Measurements from ENCODE around the gene AURKA.
A peak's percentile ranks its signal among the peaks of the same experiment; 100 is the strongest.
"Not testable (repeated sequence)": the region's sequence is repeated elsewhere in the genome, so short reads cannot be mapped to it uniquely, and the experiment has no call there.

The AURKA gene

DNA sequence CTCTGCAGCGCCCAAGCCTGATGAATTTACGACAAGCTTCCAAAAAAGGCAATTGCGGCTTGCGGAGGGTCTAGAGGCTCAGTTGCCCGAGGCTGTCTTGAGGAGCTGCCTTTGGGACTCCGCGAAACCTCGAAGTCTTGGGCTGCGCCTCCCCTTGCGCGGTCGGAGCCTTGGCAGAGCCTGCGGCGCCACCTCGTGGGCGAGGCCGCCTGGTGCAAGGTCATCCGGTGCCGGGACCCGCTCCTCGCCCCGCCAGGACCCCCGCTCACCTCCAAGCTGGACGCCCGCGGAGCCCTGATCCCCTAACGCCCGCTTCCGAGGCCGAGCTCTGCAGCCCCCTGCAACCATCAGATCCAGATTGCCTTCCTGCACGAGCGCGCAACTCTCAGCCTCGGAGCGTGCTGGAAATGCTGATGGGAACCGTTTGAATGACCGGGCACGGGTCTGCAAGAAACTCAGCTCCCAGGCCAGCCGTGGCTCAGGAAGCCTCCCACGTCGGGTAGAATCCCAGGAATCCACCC lies 48.1 kb downstream of the AURKA start:
- Histone ChIP-seq H3K4me3 (ENCODE audit: low read length) (peak overlapping the region; percentile 44), H3K27me3 (ENCODE audit: insufficient read depth, low read length) (peaks cover 51% of the 10 kb centered on the region), H3K9me3 (ENCODE audit: insufficient read depth, low read depth, low read length) (no peaks in the 10 kb centered on the region), H3K4me1 (ENCODE audit: insufficient read depth, low read length) (peaks cover 15% of the 10 kb centered on the region), H3K36me3 (ENCODE audit: insufficient read depth, low read length) (no peaks in the 10 kb centered on the region), H3K27ac (ENCODE audit: low read depth, low read length) (no peak overlapping the region), H3K9ac (ENCODE audit: low read depth, low read length) (no peak overlapping the region)
- WGBS, result 4% methylated on average over 41 of the region's 41 CpGs

DNA sequence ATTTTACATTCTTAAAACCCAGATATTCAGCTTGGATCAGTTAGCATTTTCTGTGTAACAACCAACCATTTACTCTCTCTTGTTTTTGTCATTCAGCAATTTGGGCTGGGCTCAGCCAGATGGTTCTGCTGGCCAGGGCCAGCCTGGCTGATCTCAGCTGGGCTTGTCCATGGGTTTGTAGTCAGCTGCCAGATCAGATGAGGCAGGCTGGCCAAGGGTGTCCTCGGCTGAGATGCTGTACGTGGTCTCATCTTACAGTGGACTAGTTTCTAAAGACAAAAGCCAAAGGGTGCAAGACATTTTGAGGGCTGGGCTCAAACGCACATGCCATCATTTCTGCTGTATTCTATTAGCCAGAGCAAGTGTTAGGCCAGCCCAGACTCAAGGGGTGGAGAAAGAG lies 49.2 kb downstream of the AURKA start:
- H3K4me3 ChIP-seq (ENCODE audit: low read length), result no peak overlapping the region
- no peak overlapping the region for H3K9ac ChIP-seq (ENCODE audit: low read depth, low read length)
- H3K27me3 ChIP-seq (ENCODE audit: insufficient read depth, low read length), result peaks cover 43% of the 10 kb centered on the region
- H3K36me3 ChIP-seq (ENCODE audit: insufficient read depth, low read length), result no peaks in the 10 kb centered on the region
- 78% methylated on average over 3 of the region's 3 CpGs for WGBS
- H3K4me1 ChIP-seq (ENCODE audit: insufficient read depth, low read length), result peaks cover 4% of the 10 kb centered on the region; the same call in 1 of the 2 replicates
- H3K9me3 ChIP-seq (ENCODE audit: insufficient read depth, low read depth, low read length), result 0 out of 2 replicates have a peak, but pooled peaks cover 2% of the 10 kb centered on the region
- H3K27ac ChIP-seq (ENCODE audit: low read depth, low read length), result no peak overlapping the region

DNA sequence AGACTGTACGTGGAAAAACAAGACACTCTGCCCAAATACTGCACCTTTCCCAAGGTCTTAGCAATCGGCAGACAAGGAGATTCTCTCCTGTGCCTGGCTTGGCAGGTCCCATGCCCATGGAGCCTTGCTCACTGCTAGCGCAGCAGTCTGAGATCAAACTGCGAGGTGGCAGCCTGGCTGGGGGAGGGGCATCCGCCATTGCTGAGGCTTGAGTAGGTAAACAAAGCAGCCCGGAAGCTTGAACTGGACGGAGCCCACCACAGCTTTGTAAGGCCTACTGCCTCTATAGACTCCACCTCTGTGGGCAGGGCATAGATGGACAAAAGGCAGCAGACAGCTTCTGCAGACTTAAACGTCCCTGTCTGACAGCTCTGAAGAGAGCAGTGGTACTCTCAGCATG lies 55.3 kb downstream of the AURKA start:
- not testable (repeated sequence) for H3K4me3 ChIP-seq (ENCODE audit: low read length); H3K27me3 ChIP-seq (ENCODE audit: insufficient read depth, low read length); H3K27ac ChIP-seq (ENCODE audit: low read depth, low read length); H3K36me3 ChIP-seq (ENCODE audit: insufficient read depth, low read length); H3K9ac ChIP-seq (ENCODE audit: low read depth, low read length); H3K4me1 ChIP-seq (ENCODE audit: insufficient read depth, low read length)
- 84% methylated on average over 8 of the region's 8 CpGs for WGBS
- H3K9me3 ChIP-seq (ENCODE audit: insufficient read depth, low read depth, low read length), result peaks cover 48% of the 10 kb centered on the region

DNA sequence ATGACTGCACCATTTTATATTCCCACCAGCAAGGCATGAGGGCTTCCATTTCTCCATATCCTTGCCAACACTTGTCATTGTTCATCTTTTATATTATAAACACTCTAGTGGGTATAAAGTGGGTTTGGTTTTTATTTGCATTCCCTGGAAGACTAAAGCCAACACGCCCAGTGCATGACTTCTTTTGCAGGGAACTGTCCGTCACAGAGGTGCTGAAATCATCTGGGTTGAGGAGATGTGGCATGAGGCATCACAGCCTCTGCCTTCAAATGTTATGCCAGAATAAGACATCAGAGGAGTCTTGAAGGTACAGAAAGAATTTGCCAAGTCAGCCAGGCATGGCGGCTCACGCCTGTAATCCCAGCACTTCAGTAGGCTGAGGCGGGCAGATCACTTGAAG lies 63.2 kb downstream of the AURKA start:
- H3K36me3 ChIP-seq (ENCODE audit: insufficient read depth, low read length), result no peaks in the 10 kb centered on the region
- H3K4me3 ChIP-seq (ENCODE audit: low read length), result no peak overlapping the region
- H3K9ac ChIP-seq (ENCODE audit: low read depth, low read length), result no peak overlapping the region
- 83% methylated on average over 5 of the region's 5 CpGs for WGBS
- H3K9me3 ChIP-seq (ENCODE audit: insufficient read depth, low read depth, low read length), result peaks cover 88% of the 10 kb centered on the region
- no peaks in the 10 kb centered on the region for H3K27me3 ChIP-seq (ENCODE audit: insufficient read depth, low read length)
- H3K27ac ChIP-seq (ENCODE audit: low read depth, low read length), result no peak overlapping the region
- no peaks in the 10 kb centered on the region for H3K4me1 ChIP-seq (ENCODE audit: insufficient read depth, low read length)

DNA sequence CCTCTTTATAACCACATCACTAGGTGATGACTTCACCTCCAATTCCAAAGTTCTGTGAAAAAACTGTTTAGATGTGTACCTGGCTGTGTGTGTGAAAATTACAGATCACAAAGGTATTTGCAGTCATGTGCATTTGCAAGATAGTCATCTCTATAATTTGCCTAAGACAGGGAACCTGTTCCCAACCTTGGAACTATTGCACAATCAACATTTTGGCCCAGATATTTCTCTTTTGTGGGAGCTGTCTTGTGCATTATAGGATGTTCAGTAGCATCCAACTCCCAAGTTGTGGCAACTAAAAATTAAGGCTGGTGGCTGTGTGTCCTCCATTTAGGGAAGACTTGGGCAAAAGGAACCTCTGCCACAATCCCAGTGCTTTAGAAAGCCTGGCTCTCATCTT lies 67.2 kb downstream of the AURKA start:
- Histone ChIP-seq H3K9me3 (ENCODE audit: insufficient read depth, low read depth, low read length) (peaks cover 73% of the 10 kb centered on the region), H3K27ac (ENCODE audit: low read depth, low read length) (no peak overlapping the region), H3K27me3 (ENCODE audit: insufficient read depth, low read length) (no peaks in the 10 kb centered on the region)

DNA sequence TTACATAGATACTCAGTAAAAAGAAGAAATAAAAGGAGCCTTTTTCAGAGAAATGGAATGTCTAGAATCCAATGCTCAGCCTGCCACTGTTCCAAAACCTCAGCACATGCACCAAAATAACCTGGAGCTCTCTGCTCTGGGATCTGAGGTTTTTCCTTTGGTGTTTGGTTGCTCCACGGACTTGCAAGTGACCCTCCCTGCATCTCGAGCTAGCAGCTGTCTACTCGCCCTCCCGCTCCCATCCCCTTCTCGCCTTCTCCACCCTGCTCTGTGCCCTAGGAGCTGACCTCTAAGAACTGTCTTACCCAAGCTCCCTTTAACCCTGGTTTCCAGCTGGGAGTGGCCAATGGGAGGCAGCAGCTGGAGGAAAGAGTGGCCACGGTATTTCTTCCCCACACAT lies 68.4 kb downstream of the AURKA start:
- Histone ChIP-seq H3K9me3 (ENCODE audit: insufficient read depth, low read depth, low read length) (peaks cover 73% of the 10 kb centered on the region), H3K4me1 (ENCODE audit: insufficient read depth, low read length) (no peaks in the 10 kb centered on the region), H3K4me3 (ENCODE audit: low read length) (no peak overlapping the region), H3K27me3 (ENCODE audit: insufficient read depth, low read length) (no peaks in the 10 kb centered on the region), H3K36me3 (ENCODE audit: insufficient read depth, low read length) (no peaks in the 10 kb centered on the region), H3K27ac (ENCODE audit: low read depth, low read length) (no peak overlapping the region), H3K9ac (ENCODE audit: low read depth, low read length) (no peak overlapping the region)
- 70% methylated on average over 6 of the region's 6 CpGs for WGBS

More for the DNA sequence above, 67.2 kb downstream of the AURKA start:
- Histone ChIP-seq H3K9ac (ENCODE audit: low read depth, low read length) (no peak overlapping the region), H3K36me3 (ENCODE audit: insufficient read depth, low read length) (no peaks in the 10 kb centered on the region), H3K4me3 (ENCODE audit: low read length) (no peak overlapping the region), H3K4me1 (ENCODE audit: insufficient read depth, low read length) (no peaks in the 10 kb centered on the region)

DNA sequence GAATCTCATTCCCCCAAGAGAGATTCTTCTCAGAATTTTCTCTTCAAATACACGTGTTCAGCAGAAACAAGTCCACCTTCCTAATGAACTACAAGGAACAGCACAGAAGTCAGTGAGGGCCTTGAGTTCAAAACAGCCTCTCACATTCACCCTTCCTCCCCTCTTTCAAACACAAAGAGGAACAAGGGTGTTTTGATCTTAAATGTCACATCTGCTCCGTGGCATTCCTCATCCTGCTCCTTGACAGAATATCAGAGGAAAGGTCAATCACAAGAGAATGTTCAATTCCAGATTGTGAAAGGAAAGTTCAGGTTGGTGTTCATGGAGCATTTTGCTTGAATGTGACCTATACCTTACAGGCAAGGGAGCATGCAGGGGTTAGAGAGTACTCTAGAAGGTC lies 68.8 kb downstream of the AURKA start:
- 5% methylated on average over 2 of the region's 2 CpGs for WGBS
- Histone ChIP-seq H3K4me1 (ENCODE audit: insufficient read depth, low read length) (no peaks in the 10 kb centered on the region), H3K27me3 (ENCODE audit: insufficient read depth, low read length) (no peaks in the 10 kb centered on the region), H3K27ac (ENCODE audit: low read depth, low read length) (no peak overlapping the region), H3K4me3 (ENCODE audit: low read length) (no peak overlapping the region), H3K9ac (ENCODE audit: low read depth, low read length) (no peak overlapping the region), H3K9me3 (ENCODE audit: insufficient read depth, low read depth, low read length) (peaks cover 74% of the 10 kb centered on the region), H3K36me3 (ENCODE audit: insufficient read depth, low read length) (no peaks in the 10 kb centered on the region)

DNA sequence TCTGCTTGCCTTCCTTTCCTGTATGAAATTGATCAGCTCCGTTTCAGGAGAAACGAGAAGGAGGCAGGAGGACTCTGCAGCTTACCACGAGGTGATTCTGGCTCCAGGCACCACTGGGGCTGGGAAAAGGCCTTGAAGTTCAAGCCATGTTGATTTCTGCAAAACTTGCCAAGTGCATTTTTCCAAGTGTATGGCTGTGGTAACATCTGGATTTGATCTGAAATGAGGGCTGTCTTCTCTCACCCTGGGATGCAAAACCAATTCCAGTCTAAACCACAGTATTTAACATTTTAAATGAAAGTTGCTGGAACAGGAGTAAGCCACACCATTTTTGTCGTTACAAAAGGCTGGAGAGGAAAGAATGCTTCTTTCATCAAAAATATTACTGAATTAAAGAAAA lies 69.3 kb downstream of the AURKA start:
- H3K9ac ChIP-seq (ENCODE audit: low read depth, low read length), result no peak overlapping the region
- no peak overlapping the region for H3K27ac ChIP-seq (ENCODE audit: low read depth, low read length)
- no peaks in the 10 kb centered on the region for H3K27me3 ChIP-seq (ENCODE audit: insufficient read depth, low read length)
- H3K4me3 ChIP-seq (ENCODE audit: low read length), result no peak overlapping the region
- WGBS, result 50% methylated on average over 3 of the region's 4 CpGs
- peaks cover 72% of the 10 kb centered on the region for H3K9me3 ChIP-seq (ENCODE audit: insufficient read depth, low read depth, low read length)
- no peaks in the 10 kb centered on the region for H3K36me3 ChIP-seq (ENCODE audit: insufficient read depth, low read length)
- no peaks in the 10 kb centered on the region for H3K4me1 ChIP-seq (ENCODE audit: insufficient read depth, low read length)
